C4-2B (cell line): ENCODE data around the gene AUTS2.

Experiments used
- CTCF ChIP-seq: fragments of 450-650 bp; conservative IDR thresholded peaks from 2 replicates; pipeline ENCODE4 v1.5.1; 2017; ENCODE audit warnings: mild to moderate bottlenecking
- ZFX ChIP-seq: fragments of 450-650 bp; IDR thresholded peaks from 2 replicates; pipeline ENCODE4 v1.6.1; 2017

GRCh38 chr7:70704831-70705346 is 1106.6 kb downstream of the AUTS2 start:
- TF ChIP-seq CTCF, result no peak
- TF ChIP-seq ZFX, result no peak
